Sigmoid colon (tissue), 7 donors: ENCODE data around the gene ITGB1BP2. TPM values are rescaled to one million over a fixed set of nuclear protein-coding genes. Genes with fewer than 3 reads are reported as not detected.

ENCODE experiments used
- DNase-seq: peaks from one replicate; pipeline ENCODE4 v3.0.0-alpha.2; 2019
- H3K27ac ChIP-seq, 4 donors: fragments of 200-600 bp; sonication (generic); one replicate each; pipeline ENCODE4 v1.5.1; 2016 to 2019; ENCODE audit warnings: mild to moderate bottlenecking in 1 of 4
- H3K27me3 ChIP-seq, 3 donors: fragments of 200-600 bp; sonication (generic); one replicate each; pipeline ENCODE4 v1.5.1; 2019; ENCODE audit warnings: mild to moderate bottlenecking in 1 of 3
- H3K36me3 ChIP-seq, 4 donors: fragments of 200-600 bp; sonication (generic); one replicate each; pipeline ENCODE4 v1.5.1; 2016 to 2019
- H3K4me1 ChIP-seq, 4 donors: fragments of 200-600 bp; sonication (generic); one replicate each; pipeline ENCODE4 v1.5.1; 2017 to 2019
- H3K4me3 ChIP-seq, 4 donors: fragments of 200-600 bp; sonication (generic); one replicate each; pipeline ENCODE4 v1.5.1; 2017 to 2019; ENCODE audit warnings: mild to moderate bottlenecking in 2 of 4, moderate library complexity in 1 of 4
- H3K9me3 ChIP-seq, 4 donors: fragments of 200-600 bp in 3 of 4; sonication (generic) in 3 of 4; one replicate each; pipeline versions ENCODE4 v1.5.1 to v1.6.1; 2013 to 2019
- CTCF ChIP-seq, 4 experiments: fragments of 450-650 bp in 3 of 4; fragments of 200-600 bp in 1 of 4; IDR thresholded peaks; one replicate each; pipeline ENCODE4 v1.5.1; 2016 to 2019; ENCODE audit warnings: antibody characterized with exemption in 4 of 4, mild to moderate bottlenecking in 3 of 4, moderate library complexity in 2 of 4
- EP300 ChIP-seq, 4 donors: sonication (generic); formaldehyde crosslinking; IDR thresholded peaks; one replicate each; pipeline ENCODE4 v1.6.1; 2017; ENCODE audit warnings: antibody characterized with exemption in 4 of 4
- POLR2A ChIP-seq, 2 donors: fragments of 450-650 bp; IDR thresholded peaks; one replicate each; pipeline ENCODE4 v1.6.1; 2016; ENCODE audit warnings: antibody characterized with exemption in 2 of 2, mild to moderate bottlenecking in 2 of 2, moderate library complexity in 2 of 2
- POLR2AphosphoS5 ChIP-seq, 4 donors: sonication (generic); formaldehyde crosslinking; IDR thresholded peaks; one replicate each; pipeline ENCODE4 v1.6.1; 2017; ENCODE audit warnings: antibody characterized with exemption in 4 of 4
- WGBS, 2 donors: extraction: QIAGEN DNeasy Blood & Tissue Kit; methylation state at CpG; one replicate each; pipeline ENCODE4 v1.1.7; 2013; 5-methylcytosine and 5-hydroxymethylcytosine counted together
- intact Hi-C: fragments of 100-400 bp; cut with DNase I; formaldehyde crosslinking; loops from one replicate; pipeline ENCODE4 v1.15.1; 2023
- polyA plus RNA-seq, 3 donors: library from polyadenylated mRNA; stranded (reverse); fragments of 200-250 nt; gene quantifications; one replicate each; pipeline ENCODE4 v1.2.3, GENCODE V29; 2013
- total RNA-seq, 4 donors: library from RNA; depleted of rRNA; stranded (reverse); fragments of >200 nt; gene quantifications; one replicate each; pipeline ENCODE4 v1.1.0, GENCODE V29; 2016
- donor health status: healthy with polysubstance abuse.
- donor health status: Bipolar disorder and iron deficiency.
- donor health status: healthy.

ITGB1BP2 gene
- total and polyA plus RNA-seq, 7 donors, result 1.2 to 14.1 (median 8.1) TPM; not detected in 1

- intact Hi-C loops, result no loop called here
- no peaks in the 10 kb centered on the region for H3K9me3 ChIP-seq
- peak overlapping the region; percentile 85 to 95 (median 89) for H3K27ac ChIP-seq
- peak overlapping the region; percentile 24 to 63 (median 62) for H3K4me3 ChIP-seq
- H3K27me3 ChIP-seq, result no peaks in the 10 kb centered on the region
- peaks cover 0 to 29% (median 9%) of the 10 kb centered on the region in 4 donors for H3K4me1 ChIP-seq
- H3K36me3 ChIP-seq, result no peaks in the 10 kb centered on the region
- WGBS, 2 donors, result 21 to 26% methylated on average over 16 of the region's 16 CpGs
- DNase-seq, result no peak
- TF ChIP-seq POLR2AphosphoS5 (IDR thresholded peaks at IDR 0.05), result no peak
- no peak for TF ChIP-seq CTCF (IDR thresholded peaks at IDR 0.05)
- TF ChIP-seq EP300 (IDR thresholded peaks at IDR 0.05), result no peak
- no peak for TF ChIP-seq POLR2A (IDR thresholded peaks at IDR 0.05)
Measured at GRCh38 chrX:71282514-71283402, 18.8 kb upstream of the ITGB1BP2 start.

DNA sequence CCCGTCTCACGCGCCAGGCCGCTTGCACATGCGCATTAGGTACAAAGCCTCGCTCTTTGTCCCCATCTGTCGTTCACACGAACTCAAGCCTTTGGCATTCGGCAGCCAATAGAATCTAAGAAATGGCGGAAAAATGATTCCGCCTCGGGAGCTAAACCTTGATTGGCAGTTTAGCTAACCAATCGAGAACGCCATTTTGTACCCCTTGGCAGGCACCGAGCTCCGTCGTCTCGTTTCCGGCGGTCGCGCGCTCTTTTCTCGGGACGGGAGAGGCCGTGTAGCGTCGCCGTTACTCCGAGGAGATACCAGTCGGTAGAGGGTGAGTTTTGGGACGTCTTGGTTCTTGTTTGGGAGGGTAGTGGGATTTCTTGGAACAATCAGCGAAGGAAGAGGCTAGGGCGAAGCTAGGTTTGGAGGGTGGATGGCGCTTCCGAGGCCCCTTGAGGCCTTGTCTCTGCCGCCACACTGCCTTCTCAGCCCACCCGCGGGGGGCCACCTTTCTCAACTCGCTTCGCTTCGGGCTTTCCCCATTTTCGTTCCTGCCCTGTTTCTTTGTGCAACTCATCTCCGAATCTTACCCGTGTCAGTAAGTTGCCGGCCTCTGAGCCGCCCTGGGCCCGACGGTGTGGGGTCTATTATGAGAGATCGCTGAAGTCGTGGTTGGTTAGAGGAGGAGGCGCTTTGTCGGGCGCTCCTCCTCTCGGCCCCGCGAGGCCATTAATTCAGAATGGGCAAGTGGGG is 18.0 kb upstream of the ITGB1BP2 start, which contains the start of gene NONO:
Gene NONO (plus strand): TSS at position 233 of the 741 bp plus-strand sequence. CDS start 7,003 bp downstream, outside the sequence.
- WGBS, 2 donors, result 0 to 1% methylated on average over 57 of the region's 57 CpGs
- TF ChIP-seq POLR2A (IDR thresholded peaks at IDR 0.05) (peak; percentile 78 to 80), POLR2AphosphoS5 (IDR thresholded peaks at IDR 0.05) (peak; percentile 86 to 93 (median 90)), EP300 (IDR thresholded peaks at IDR 0.05) (no peak), CTCF (IDR thresholded peaks at IDR 0.05) (peak in 1 of 4 experiments; percentile 19)
- Histone ChIP-seq H3K9me3 (no peaks in the 10 kb centered on the region), H3K4me1 (peaks cover 0 to 29% (median 11%) of the 10 kb centered on the region in 4 donors), H3K36me3 (no peaks in the 10 kb centered on the region), H3K27ac (peak within 1 kb of the TSS; percentile 85 to 95 (median 89)), H3K27me3 (no peaks in the 10 kb centered on the region), H3K4me3 (peak within 1 kb of the TSS; percentile 50 to 63 (median 62))
- DNase-seq, result peak; percentile 94
- intact Hi-C loops, result loop anchor here (2.0 kb wide), 2 partner anchors 29 to 81 kb away; partner anchors contain the start of gene ZMYM3

GRCh38 chrX:71285929-71286328 is 15.6 kb upstream of the ITGB1BP2 start:
- Histone ChIP-seq H3K36me3 (peaks cover 0 to 6% (median 0%) of the 10 kb centered on the region in 4 donors), H3K9me3 (no peaks in the 10 kb centered on the region), H3K27ac (peak overlapping the region in 1 of 4 donors; percentile 23), H3K27me3 (no peaks in the 10 kb centered on the region), H3K4me1 (peaks cover 0 to 29% (median 11%) of the 10 kb centered on the region in 4 donors), H3K4me3 (no peak overlapping the region)
- DNase-seq, result no peak
- TF ChIP-seq POLR2AphosphoS5 (IDR thresholded peaks at IDR 0.05), result no peak
- intact Hi-C loops, result loop anchor here (2.0 kb wide), 2 partner anchors 31 to 79 kb away; partner anchors contain the start of gene ZMYM3

- intact Hi-C loops, result no loop called here
- H3K27ac ChIP-seq, result no peak overlapping the region
- no peak for DNase-seq
- H3K9me3 ChIP-seq, result no peaks in the 10 kb centered on the region
- no peak for TF ChIP-seq POLR2AphosphoS5 (IDR thresholded peaks at IDR 0.05)
- TF ChIP-seq EP300 (IDR thresholded peaks at IDR 0.05), result no peak
- no peak for TF ChIP-seq POLR2A (IDR thresholded peaks at IDR 0.05)
- TF ChIP-seq CTCF (IDR thresholded peaks at IDR 0.05), result no peak
- no peaks in the 10 kb centered on the region for H3K27me3 ChIP-seq
- WGBS, 2 donors, result 67 to 82% methylated on average over 6 of the region's 6 CpGs
- H3K36me3 ChIP-seq, result peaks cover 9 to 59% (median 22%) of the 10 kb centered on the region in 4 donors
- peaks cover 0 to 10% (median 6%) of the 10 kb centered on the region in 4 donors for H3K4me1 ChIP-seq
- H3K4me3 ChIP-seq, result no peak overlapping the region
Measured at GRCh38 chrX:71291381-71291780, 10.2 kb upstream of the ITGB1BP2 start.
